CD4-positive, alpha-beta T cell treated with Interleukin-15 for 1 hour (primary cell): ENCODE data around the gene CTNNB1.

ENCODE experiments used
- DNase-seq: peaks from one replicate; pipeline ENCODE4 v3.0.0-alpha.2; 2020

Gene CTNNB1

GRCh38 chr3:41198950-41199865 lies at the start of gene CTNNB1:
TSS of gene CTNNB1 (plus strand) at chr3:41199505. CDS start at chr3:41224069, 24,564 bp downstream.
- DNase-seq: peak; percentile 90

GRCh38 chr3:41155834-41156233 lies 43.5 kb upstream of the CTNNB1 start:
- DNase-seq: no peak

GRCh38 chr3:41158947-41159346 lies 40.4 kb upstream of the CTNNB1 start:
- no peak for DNase-seq

- no peak for DNase-seq
These were observed 39.6 kb upstream of the CTNNB1 start for GRCh38 chr3:41159588-41160189.

GRCh38 chr3:41162541-41162940 lies 36.8 kb upstream of the CTNNB1 start:
- DNase-seq: no peak

GRCh38 chr3:41163006-41163405 lies 36.3 kb upstream of the CTNNB1 start:
- no peak for DNase-seq

GRCh38 chr3:41163421-41163820 lies 35.9 kb upstream of the CTNNB1 start:
- no peak for DNase-seq

GRCh38 chr3:41164777-41165176 lies 34.5 kb upstream of the CTNNB1 start:
- DNase-seq: no peak

GRCh38 chr3:41167722-41168497 lies 31.4 kb upstream of the CTNNB1 start:
- DNase-seq: no peak

- no peak for DNase-seq
These were observed 30.3 kb upstream of the CTNNB1 start for GRCh38 chr3:41169023-41169422.

- DNase-seq: no peak
These were observed 25.1 kb upstream of the CTNNB1 start for GRCh38 chr3:41173926-41174885.

GRCh38 chr3:41175365-41175764 lies 23.9 kb upstream of the CTNNB1 start:
- no peak for DNase-seq

GRCh38 chr3:41176596-41176995 lies 22.7 kb upstream of the CTNNB1 start:
- no peak for DNase-seq

GRCh38 chr3:41178576-41178975 lies 20.7 kb upstream of the CTNNB1 start:
- DNase-seq: no peak

- no peak for DNase-seq
These were observed 18.9 kb upstream of the CTNNB1 start for GRCh38 chr3:41180396-41180795.

GRCh38 chr3:41182504-41183059 lies 16.7 kb upstream of the CTNNB1 start:
- DNase-seq: no peak

GRCh38 chr3:41184394-41184793 lies 14.9 kb upstream of the CTNNB1 start:
- no peak for DNase-seq

GRCh38 chr3:41186297-41186696 lies 13.0 kb upstream of the CTNNB1 start:
- no peak for DNase-seq

GRCh38 chr3:41188306-41188705 lies 11.0 kb upstream of the CTNNB1 start:
- DNase-seq: no peak

- no peak for DNase-seq
These were observed 8.6 kb upstream of the CTNNB1 start for GRCh38 chr3:41190509-41191284.

GRCh38 chr3:41192885-41193284 lies 6.4 kb upstream of the CTNNB1 start:
- no peak for DNase-seq
